HCT116 (cell line): ENCODE results near the gene THBS3. TPM values are rescaled to one million over a fixed set of nuclear protein-coding genes. Genes with fewer than 3 reads are reported as not detected.

Experiments used
- ATAC-seq: fragments of 200-7000 bp; cut with Tn5 transposase; 2 replicates; pipeline ENCODE4 v1.9.1; 2020; ENCODE audit warnings: mild to moderate bottlenecking, moderate library complexity
- BruUV-seq: library from RNA; stranded (reverse); fragments of 400-500 nt; replicated peaks from 2 replicates; lab custom pipeline; 2021; lab: Mats Ljungman, UMichigan
- CTCF ChIA-PET: fragments of 300-600 bp; sonication (Branson Sonifier 250); formaldehyde crosslinking; loops from one replicate; lab custom pipeline; 2021; ENCODE audit warnings: antibody characterized with exemption; lab: Charles Lee
- POLR2A ChIA-PET: fragments of 300-600, 350-600 bp; sonication (Branson Sonifier 250); formaldehyde crosslinking; loops from one replicate; lab custom pipeline; 2021; ENCODE audit warnings: antibody characterized with exemption; lab: Charles Lee
- RAD21 ChIA-PET, 2 experiments: fragments of 300-600 bp; sonication (Branson Sonifier 250); formaldehyde crosslinking; loops; one replicate each; lab custom pipeline; 2023; ENCODE audit warnings: low total read pairs in 2 of 2; ENCODE audit not compliant: uncharacterized antibody in 2 of 2, unreplicated experiment in 2 of 2, low non-redundant PET in 1 of 2; lab: Charles Lee
- DNase-seq: peaks from one replicate; pipeline ENCODE4 v3.0.0-alpha.2; 2010; ENCODE audit warnings: low read depth, low spot score
- H2AFZ ChIP-seq: fragments of 200-600 bp; shearing (Covaris generic), sonication (generic); 2 replicates; pipeline ENCODE4 v1.6.1; 2017; ENCODE audit warnings: low read depth, mixed run types, mixed read lengths, antibody characterized with exemption, low read length; ENCODE audit not compliant: poor library complexity, severe bottlenecking
- H3K27ac ChIP-seq: 2 replicates; pipeline ENCODE4 v1.5.1; 2012; ENCODE audit warnings: low read depth, low read length
- H3K27me3 ChIP-seq: fragments of 200-600 bp; sonication (generic); 2 replicates; pipeline ENCODE4 v1.6.1; 2016; ENCODE audit warnings: mixed run types, low read length, mixed read lengths; ENCODE audit not compliant: insufficient read depth
- H3K36me3 ChIP-seq, 2 experiments: fragments of 200-500 bp in 1 of 2; fragments of 200-600 bp in 1 of 2; sonication (Bioruptor generic) in 1 of 2; sonication (generic) in 1 of 2; 2 replicates each; pipeline versions ENCODE4 v1.5.1 to v1.6.1; 2014 to 2016; ENCODE audit warnings: low read length in 2 of 2, inconsistent platforms in 1 of 2, mixed read lengths in 1 of 2, mixed run types in 1 of 2; ENCODE audit not compliant: insufficient read depth in 2 of 2, control insufficient read depth in 1 of 2
- H3K4me1 ChIP-seq, 2 experiments: fragments of 200-600 bp in 1 of 2; sonication (generic) in 1 of 2; 2 replicates each; pipeline versions ENCODE4 v1.5.1 to v1.6.1; 2012 to 2017; ENCODE audit warnings: low read length in 2 of 2, inconsistent platforms in 1 of 2, mild to moderate bottlenecking in 1 of 2, mixed read lengths in 1 of 2, mixed run types in 1 of 2, moderate library complexity in 1 of 2; ENCODE audit not compliant: insufficient read depth in 2 of 2, control insufficient read depth in 1 of 2
- H3K4me2 ChIP-seq: fragments of 200-600 bp; sonication (generic); 2 replicates; pipeline ENCODE4 v1.6.1; 2017; ENCODE audit warnings: mixed run types, low read length, mixed read lengths
- H3K4me3 ChIP-seq, 2 experiments: fragments of 200-600 bp in 1 of 2; sonication (generic) in 1 of 2; replicated peaks in 1 of 2; 2 replicates each; pipeline ENCODE4 v1.5.1; 2011 to 2016; ENCODE audit warnings: low read length in 2 of 2, control low read depth in 1 of 2, low read depth in 1 of 2, mild to moderate bottlenecking in 1 of 2, mixed read lengths in 1 of 2, mixed run types in 1 of 2
- H3K79me2 ChIP-seq: fragments of 200-600 bp; sonication (generic); 2 replicates; pipeline ENCODE4 v1.6.1; 2017; ENCODE audit warnings: mild to moderate bottlenecking, mixed run types, low read length, moderate library complexity, mixed read lengths; ENCODE audit not compliant: insufficient read depth
- H3K9ac ChIP-seq: fragments of 200-600 bp; sonication (generic); 2 replicates; pipeline ENCODE4 v1.6.1; 2016; ENCODE audit warnings: low read length, mixed read lengths
- H3K9me2 ChIP-seq: fragments of 200-600 bp; sonication (generic), shearing (Covaris generic); 2 replicates; pipeline ENCODE4 v1.6.1; 2017; ENCODE audit warnings: mixed run types, mild to moderate bottlenecking, moderate library complexity; ENCODE audit not compliant: insufficient read depth
- H3K9me3 ChIP-seq, 2 experiments: fragments of 200-500 bp in 1 of 2; fragments of 200-600 bp in 1 of 2; sonication (Bioruptor generic) in 1 of 2; sonication (generic) in 1 of 2; 2 replicates each; pipeline ENCODE4 v1.6.1; 2014 to 2017; ENCODE audit warnings: low read length in 2 of 2, mixed read lengths in 2 of 2, inconsistent platforms in 1 of 2, low read depth in 1 of 2, mild to moderate bottlenecking in 1 of 2, mixed run types in 1 of 2, moderate library complexity in 1 of 2; ENCODE audit not compliant: control insufficient read depth in 1 of 2, insufficient read depth in 1 of 2
- H4K20me1 ChIP-seq: fragments of 200-600 bp; sonication (generic), shearing (Covaris generic); 2 replicates; pipeline ENCODE4 v1.6.1; 2017; ENCODE audit warnings: mixed run types, mild to moderate bottlenecking, moderate library complexity; ENCODE audit not compliant: insufficient read depth
- ATF3 ChIP-seq: IDR thresholded peaks from 2 replicates; pipeline ENCODE4 v1.6.1; 2012
- CBX3 ChIP-seq: IDR thresholded peaks from 2 replicates; pipeline ENCODE4 v1.6.1; 2012; ENCODE audit warnings: low read depth
- CTCF ChIP-seq, 3 experiments: fragments of 200-600 bp in 1 of 3; sonication (generic) in 1 of 3; IDR thresholded peaks in 2 of 3; conservative IDR thresholded peaks in 1 of 3; 2 replicates each; pipeline ENCODE4 v1.5.1; 2012 to 2017; ENCODE audit warnings: low read depth in 2 of 3, low read length in 2 of 3, antibody characterized with exemption in 1 of 3, borderline replicate concordance in 1 of 3, control low read depth in 1 of 3, mild to moderate bottlenecking in 1 of 3, mixed read lengths in 1 of 3, mixed run types in 1 of 3, moderate library complexity in 1 of 3; ENCODE audit not compliant: insufficient read depth in 1 of 3
- MAX ChIP-seq: IDR thresholded peaks from 2 replicates; pipeline ENCODE4 v1.6.1; 2012
- POLR2AphosphoS5 ChIP-seq: IDR thresholded peaks from 2 replicates; pipeline ENCODE4 v1.6.1; 2011; ENCODE audit warnings: mild to moderate bottlenecking, low read depth, low read length, moderate library complexity
- RAD21 ChIP-seq: IDR thresholded peaks from 2 replicates; pipeline ENCODE4 v1.6.1; 2012; ENCODE audit warnings: low read depth, mild to moderate bottlenecking
- REST ChIP-seq: IDR thresholded peaks from 2 replicates; pipeline ENCODE4 v1.6.1; 2012; ENCODE audit warnings: low read depth
- SIN3A ChIP-seq: IDR thresholded peaks from 2 replicates; pipeline ENCODE4 v1.6.1; 2012; ENCODE audit warnings: low read depth
- YY1 ChIP-seq: IDR thresholded peaks from 2 replicates; pipeline ENCODE4 v1.6.1; 2011; ENCODE audit warnings: low read length, low read depth, moderate library complexity, mild to moderate bottlenecking; ENCODE audit not compliant: insufficient replicate concordance; ENCODE audit errors: extremely low read depth
- ZBTB33 ChIP-seq: IDR thresholded peaks from 2 replicates; pipeline ENCODE4 v1.6.1; 2011; ENCODE audit warnings: mild to moderate bottlenecking, low read length, moderate library complexity; ENCODE audit not compliant: insufficient replicate concordance; ENCODE audit errors: extremely low read depth
- ZFX ChIP-seq: fragments of 450-650 bp; IDR thresholded peaks from 2 replicates; pipeline ENCODE4 v1.6.1; 2017
- intact Hi-C: fragments of 100-400 bp; cut with micrococcal nuclease; formaldehyde crosslinking; loops from 2 replicates; pipeline ENCODE4 v1.10.0; 2022
- total RNA-seq: library from RNA; stranded (reverse); gene quantifications from one replicate; pipeline ENCODE4 v1.2.1, GENCODE V29; 2021; ENCODE audit not compliant: unreplicated experiment

Gene THBS3
- total RNA-seq, 1 experiment from 2014 or later = 15.9 TPM

- no peaks in the 10 kb centered on the region; a peak in 2 of 4 replicates for H3K4me1 ChIP-seq
- ATAC-seq (no peak), DNase-seq (no peak)
- no peak overlapping the region for H3K9ac ChIP-seq
- H3K9me2 ChIP-seq = no peaks in the 10 kb centered on the region
- no peaks in the 10 kb centered on the region; a peak in 1 of 4 replicates for H3K36me3 ChIP-seq
- ChIA-PET POLR2A (interaction anchor here (2.6 kb wide), 1 partner anchor 10 kb away, joined by 11 read pairs; no protein-coding TSS in a partner anchor), RAD21 (no interaction called here), CTCF (interaction anchor here (2.4 kb wide), 1 partner anchor 12 kb away, joined by 9 read pairs; the partner anchor contains the start of gene KRTCAP2)
- H3K27me3 ChIP-seq = no peaks in the 10 kb centered on the region
- no TSS peak for BruUV-seq
- TF ChIP-seq MAX = no peak
- no peak for TF ChIP-seq CTCF (IDR thresholded peaks at IDR 0.05 in 2 of 3, conservative IDR thresholded peaks at IDR 0.05 in 1 of 3; ENCODE audit: borderline replicate concordance in 1 of 3, insufficient read depth in 1 of 3, low read depth in 2 of 3, low read length in 2 of 3)
- no peak for TF ChIP-seq POLR2AphosphoS5
- no peak for TF ChIP-seq YY1
- TF ChIP-seq RAD21 = no peak
- TF ChIP-seq ZFX = no peak
- TF ChIP-seq ZBTB33 = no peak
- TF ChIP-seq REST = no peak
- TF ChIP-seq SIN3A = no peak
- TF ChIP-seq CBX3 = no peak
- no peak for TF ChIP-seq ATF3
- H3K4me2 ChIP-seq = no peak overlapping the region
- H3K27ac ChIP-seq = no peak overlapping the region
- H2AFZ ChIP-seq = no peak overlapping the region
- no peaks in the 10 kb centered on the region for H3K9me3 ChIP-seq
- H4K20me1 ChIP-seq = no peaks in the 10 kb centered on the region
- no peaks in the 10 kb centered on the region for H3K79me2 ChIP-seq
- intact Hi-C loops = no loop called here
- H3K4me3 ChIP-seq = no peak overlapping the region
These were observed 23.3 kb downstream of the THBS3 start for GRCh38 chr1:155184351-155184811.
